HEK293 (cell line): ENCODE data around the gene PDSS2.

Source experiments
- FEZF1 ChIP-seq: fragments of 450-650 bp; formaldehyde crosslinking; IDR thresholded peaks from 2 replicates; pipeline ENCODE4 v1.5.1; 2016; ENCODE audit warnings: missing biosample characterization, missing genetic modification characterization
- KLF10 ChIP-seq: fragments of 450-650 bp; IDR thresholded peaks from 2 replicates; pipeline ENCODE4 v1.5.1; 2018; ENCODE audit warnings: missing biosample characterization, mild to moderate bottlenecking, missing genetic modification characterization
- MYNN ChIP-seq: fragments of 450-650 bp; formaldehyde crosslinking; IDR thresholded peaks from 2 replicates; pipeline ENCODE4 v1.5.1; 2016; ENCODE audit warnings: missing biosample characterization, missing genetic modification characterization, borderline replicate concordance
- SP2 ChIP-seq: fragments of 450-650 bp; formaldehyde crosslinking; IDR thresholded peaks from 2 replicates; pipeline ENCODE4 v1.5.1; 2016; ENCODE audit warnings: missing biosample characterization, missing genetic modification characterization
- ZBTB21 ChIP-seq: fragments of 450-650 bp; formaldehyde crosslinking; IDR thresholded peaks from 2 replicates; pipeline ENCODE4 v1.5.1; 2017; ENCODE audit warnings: missing biosample characterization, missing genetic modification characterization
- ZNF114 ChIP-seq: fragments of 450-650 bp; formaldehyde crosslinking; IDR thresholded peaks from 2 replicates; pipeline ENCODE4 v1.5.0; 2017; ENCODE audit warnings: missing biosample characterization, missing genetic modification characterization
- ZNF133 ChIP-seq: fragments of 450-650 bp; formaldehyde crosslinking; IDR thresholded peaks from 2 replicates; pipeline ENCODE4 v1.5.1; 2016; ENCODE audit warnings: missing biosample characterization, missing genetic modification characterization
- ZNF362 ChIP-seq: fragments of 450-650 bp; formaldehyde crosslinking; IDR thresholded peaks from 2 replicates; pipeline ENCODE4 v1.5.1; 2016; ENCODE audit warnings: missing biosample characterization, missing genetic modification characterization
- ZNF514 ChIP-seq: fragments of 450-650 bp; formaldehyde crosslinking; IDR thresholded peaks from 2 replicates; pipeline ENCODE4 v1.5.1; 2016; ENCODE audit warnings: missing biosample characterization, missing genetic modification characterization
- ZNF530 ChIP-seq: fragments of 450-650 bp; formaldehyde crosslinking; IDR thresholded peaks from 2 replicates; pipeline ENCODE4 v1.5.1; 2016; ENCODE audit warnings: low read depth, missing biosample characterization, missing genetic modification characterization
- ZNF837 ChIP-seq: fragments of 450-650 bp; formaldehyde crosslinking; IDR thresholded peaks from 2 replicates; pipeline ENCODE4 v1.5.1; 2016; ENCODE audit warnings: missing biosample characterization, missing genetic modification characterization
- TF ChIP-seq, protein P1 (sequence below): fragments of 450-650 bp; formaldehyde crosslinking; IDR thresholded peaks from 2 replicates; pipeline ENCODE4 v1.5.1; 2016; ENCODE audit warnings: missing biosample characterization, missing genetic modification characterization

DNA sequence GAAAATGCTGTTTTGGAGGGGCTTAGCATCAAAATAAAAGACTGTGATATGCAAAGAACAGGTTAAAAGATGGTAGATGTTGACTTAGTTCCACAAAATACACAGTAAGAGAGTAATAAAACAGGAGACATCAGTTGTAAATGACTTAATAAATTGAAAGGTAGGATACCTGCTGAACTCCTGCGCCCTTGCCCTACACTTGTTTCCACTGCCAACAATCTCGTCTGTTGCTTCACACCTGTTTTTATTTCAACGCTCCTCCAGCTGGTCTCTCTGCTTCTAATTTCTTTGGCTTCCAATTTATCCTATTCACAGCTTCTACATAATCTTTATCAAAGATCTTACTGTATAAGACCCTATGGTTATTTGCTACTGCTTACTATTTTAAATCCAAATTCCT is 228.1 kb downstream of the PDSS2 start:
- TF ChIP-seq ZNF362 (tag by site-specific recombination) (no peak), ZNF114 (tag by site-specific recombination) (no peak), ZBTB21 (no peak), FEZF1 (tag by site-specific recombination) (no peak), SP2 (tag by site-specific recombination) (no peak), ZNF133 (tag by site-specific recombination) (no peak), MYNN (tag by site-specific recombination) (no peak), ZNF530 (tag by site-specific recombination) (no peak), ZNF514 (tag by site-specific recombination) (no peak), ZNF837 (no peak), KLF10 (no peak)
- TF ChIP-seq, protein P1, sequence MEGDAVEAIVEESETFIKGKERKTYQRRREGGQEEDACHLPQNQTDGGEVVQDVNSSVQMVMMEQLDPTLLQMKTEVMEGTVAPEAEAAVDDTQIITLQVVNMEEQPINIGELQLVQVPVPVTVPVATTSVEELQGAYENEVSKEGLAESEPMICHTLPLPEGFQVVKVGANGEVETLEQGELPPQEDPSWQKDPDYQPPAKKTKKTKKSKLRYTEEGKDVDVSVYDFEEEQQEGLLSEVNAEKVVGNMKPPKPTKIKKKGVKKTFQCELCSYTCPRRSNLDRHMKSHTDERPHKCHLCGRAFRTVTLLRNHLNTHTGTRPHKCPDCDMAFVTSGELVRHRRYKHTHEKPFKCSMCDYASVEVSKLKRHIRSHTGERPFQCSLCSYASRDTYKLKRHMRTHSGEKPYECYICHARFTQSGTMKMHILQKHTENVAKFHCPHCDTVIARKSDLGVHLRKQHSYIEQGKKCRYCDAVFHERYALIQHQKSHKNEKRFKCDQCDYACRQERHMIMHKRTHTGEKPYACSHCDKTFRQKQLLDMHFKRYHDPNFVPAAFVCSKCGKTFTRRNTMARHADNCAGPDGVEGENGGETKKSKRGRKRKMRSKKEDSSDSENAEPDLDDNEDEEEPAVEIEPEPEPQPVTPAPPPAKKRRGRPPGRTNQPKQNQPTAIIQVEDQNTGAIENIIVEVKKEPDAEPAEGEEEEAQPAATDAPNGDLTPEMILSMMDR (tag by site-specific recombination) = no peak
